GOT3 (cell line): Measurements from ENCODE around the gene DEF6.

Source experiments
- DNase-seq: peaks from one replicate; lab custom pipeline; 2025; ENCODE audit warnings: mixed read lengths; lab: John Stamatoyannopoulos, UW

The DEF6 gene

GRCh38 chr6:35297601-35298481 is at the start of gene DEF6:
TSS of gene DEF6 (plus strand) at chr6:35297818. CDS start at chr6:35297857, 39 bp downstream.
- no peak for DNase-seq

- DNase-seq = no peak
These were observed 49.3 kb upstream of the DEF6 start for GRCh38 chr6:35248300-35248699.

GRCh38 chr6:35248965-35249364 is 48.7 kb upstream of the DEF6 start:
- no peak for DNase-seq

GRCh38 chr6:35251949-35252348 is 45.7 kb upstream of the DEF6 start:
- no peak for DNase-seq

GRCh38 chr6:35253249-35253648 is 44.4 kb upstream of the DEF6 start:
- no peak for DNase-seq

- no peak for DNase-seq
These were observed 39.3 kb upstream of the DEF6 start for GRCh38 chr6:35258336-35258735.

GRCh38 chr6:35258858-35259193 is 38.8 kb upstream of the DEF6 start:
- DNase-seq = no peak

- DNase-seq = peak; percentile 76
These were observed 38.2 kb upstream of the DEF6 start, which contains the start of gene ZNF76 for GRCh38 chr6:35259194-35259947. TSS of gene ZNF76 (plus strand) at chr6:35259735. CDS start at chr6:35281152, 21,417 bp downstream.

- DNase-seq = no peak
These were observed 37.5 kb upstream of the DEF6 start for GRCh38 chr6:35259948-35260590.

GRCh38 chr6:35260591-35261570 is 36.7 kb upstream of the DEF6 start:
- no peak for DNase-seq

- no peak for DNase-seq
These were observed 35.0 kb upstream of the DEF6 start for GRCh38 chr6:35262596-35262995.

GRCh38 chr6:35264550-35265274 is 32.9 kb upstream of the DEF6 start:
- no peak for DNase-seq

GRCh38 chr6:35265523-35265922 is 32.1 kb upstream of the DEF6 start:
- DNase-seq = no peak

- no peak for DNase-seq
These were observed 30.2 kb upstream of the DEF6 start for GRCh38 chr6:35267446-35267845.

GRCh38 chr6:35267897-35268296 is 29.7 kb upstream of the DEF6 start:
- no peak for DNase-seq

- no peak for DNase-seq
These were observed 25.6 kb upstream of the DEF6 start for GRCh38 chr6:35272005-35272404.

- DNase-seq = no peak
These were observed 23.6 kb upstream of the DEF6 start for GRCh38 chr6:35273822-35274559.

- DNase-seq = no peak
These were observed 21.8 kb upstream of the DEF6 start for GRCh38 chr6:35275744-35276260.

GRCh38 chr6:35278708-35279107 is 18.9 kb upstream of the DEF6 start:
- DNase-seq = no peak

GRCh38 chr6:35280903-35281302 is 16.7 kb upstream of the DEF6 start:
- DNase-seq = no peak
